ENCODE results near the gene KCNJ16. TPM values are rescaled to one million over a fixed set of nuclear protein-coding genes. Genes with fewer than 3 reads are reported as not detected.

Gene KCNJ16
- total and polyA plus RNA-seq, 9 of the 15 experiments (the other 6 are each of a cell fraction or from before 2014, with no cell fraction given) = 0.01 to 0.75 (median 0.07) TPM; not detected in 4

- H4K20me1 ChIP-seq (replicated peaks; ENCODE audit: control insufficient read depth, insufficient read depth, low read length) = no peaks in the 10 kb centered on the region
- H3K4me1 ChIP-seq (replicated peaks in 1 of 2; ENCODE audit: control insufficient read depth in 2 of 2, insufficient read depth in 2 of 2, low read length in 2 of 2) = no peaks in the 10 kb centered on the region
- CTCF ChIA-PET (ENCODE audit: low intra/inter-chr PET ratio) = no interaction called here
- DNase-seq (ENCODE audit: extremely low read depth in 1 of 4, low spot score in 3 of 4) = no peak
- no peak for FAIRE-seq
- no peaks in the 10 kb centered on the region for H3K27me3 ChIP-seq (ENCODE audit: control insufficient read depth in 2 of 2, insufficient read depth in 2 of 2, low read length in 2 of 2)
- no TSS peak for BruUV-seq (replicated peaks)
- POLR2A ChIA-PET = no interaction called here
- WGBS (ENCODE audit: insufficient coverage, low coverage, missing lambda C conversion rate) = 53% methylated on average over 2 of the region's 2 CpGs
- H3K4me3 ChIP-seq = no peak overlapping the region
- H3K9me3 ChIP-seq (replicated peaks; ENCODE audit: control insufficient read depth, insufficient read depth, low read depth, low read length) = no peaks in the 10 kb centered on the region
- H3K9ac ChIP-seq (ENCODE audit: insufficient read depth in 1 of 2, low read depth in 2 of 2, low read length in 2 of 2) = no peak overlapping the region
- H3K4me2 ChIP-seq (ENCODE audit: insufficient read depth, low read length) = no peak overlapping the region
- TF ChIP-seq ZNF444 (CRISPR knock-in tag; IDR thresholded peaks at IDR 0.05) = no peak
- TF ChIP-seq CBX5 (IDR thresholded peaks at IDR 0.05; ENCODE audit: borderline replicate concordance, low read depth) = no peak
- no peak for TF ChIP-seq ZNF511 (CRISPR knock-in tag; IDR thresholded peaks at IDR 0.05)
- TF ChIP-seq NCOA6 (IDR thresholded peaks at IDR 0.05) = no peak
- TF ChIP-seq KLF1 (tag; IDR thresholded peaks at IDR 0.05) = no peak
- TF ChIP-seq HDAC1 (IDR thresholded peaks at IDR 0.05) = no peak
- TF ChIP-seq MTA1 (IDR thresholded peaks at IDR 0.05; ENCODE audit: borderline replicate concordance) = no peak
- no peak for TF ChIP-seq ZNF584 (CRISPR knock-in tag; IDR thresholded peaks at IDR 0.05; ENCODE audit: low read depth)
- no peak for TF ChIP-seq GATA2 (CRISPR knock-in tag; IDR thresholded peaks at IDR 0.05)
- no peak for TF ChIP-seq TAF9B (IDR thresholded peaks at IDR 0.05; ENCODE audit: partially characterized antibody)
- TF ChIP-seq ARID1B (IDR thresholded peaks at IDR 0.05) = no peak
- TF ChIP-seq ZHX1 (conservative IDR thresholded peaks at IDR 0.05; ENCODE audit: low read length) = no peak
- no peak for TF ChIP-seq CHD2 (IDR thresholded peaks at IDR 0.05; ENCODE audit: low read depth, low read length)
- TF ChIP-seq SIN3B (IDR thresholded peaks at IDR 0.05; ENCODE audit: low read depth) = no peak
- TF ChIP-seq ZNF76 (CRISPR knock-in tag; IDR thresholded peaks at IDR 0.05; ENCODE audit: borderline replicate concordance) = no peak
- TF ChIP-seq TRIM25 (IDR thresholded peaks at IDR 0.05; ENCODE audit: borderline replicate concordance) = no peak
- no peak for TF ChIP-seq ARHGAP35 (IDR thresholded peaks at IDR 0.05; ENCODE audit: partially characterized antibody)
- peaks cover 6% of the 10 kb centered on the region; the same call in 1 of the 3 replicates for H3K36me3 ChIP-seq (ENCODE audit: control insufficient read depth, insufficient read depth, low read length)
- H2AFZ ChIP-seq (ENCODE audit: low read depth, low read length) = no peak overlapping the region
- no peaks in the 10 kb centered on the region for H3K79me2 ChIP-seq (ENCODE audit: control insufficient read depth, insufficient read depth, low read length)
- in situ Hi-C loops (cut with MboI) = no loop called here
- ATAC-seq = no peak
- H3K27ac ChIP-seq (ENCODE audit: extremely low read depth, low read depth, low read length) = no peak overlapping the region
- intact Hi-C loops (cut with micrococcal nuclease) = no loop called here
- H3K9me1 ChIP-seq (ENCODE audit: control insufficient read depth, insufficient read depth, low read length) = no peaks in the 10 kb centered on the region
Measured at GRCh38 chr17:70037498-70037897, 37.5 kb upstream of the KCNJ16 start.
